ENCODE data around the gene XPA. TPM values are rescaled to one million over a fixed set of nuclear protein-coding genes. Genes with fewer than 3 reads are reported as not detected.
"Not testable (repeated sequence)": the region's sequence is repeated elsewhere in the genome, so short reads cannot be mapped to it uniquely, and the experiment has no call there.

The XPA gene
- total and polyA plus RNA-seq, 10 of the 15 experiments (the other 5 are each of a cell fraction or from before 2014, with no cell fraction given), result 6.2 to 19.9 (median 12.3) TPM

- TF ChIP-seq, protein P1, sequence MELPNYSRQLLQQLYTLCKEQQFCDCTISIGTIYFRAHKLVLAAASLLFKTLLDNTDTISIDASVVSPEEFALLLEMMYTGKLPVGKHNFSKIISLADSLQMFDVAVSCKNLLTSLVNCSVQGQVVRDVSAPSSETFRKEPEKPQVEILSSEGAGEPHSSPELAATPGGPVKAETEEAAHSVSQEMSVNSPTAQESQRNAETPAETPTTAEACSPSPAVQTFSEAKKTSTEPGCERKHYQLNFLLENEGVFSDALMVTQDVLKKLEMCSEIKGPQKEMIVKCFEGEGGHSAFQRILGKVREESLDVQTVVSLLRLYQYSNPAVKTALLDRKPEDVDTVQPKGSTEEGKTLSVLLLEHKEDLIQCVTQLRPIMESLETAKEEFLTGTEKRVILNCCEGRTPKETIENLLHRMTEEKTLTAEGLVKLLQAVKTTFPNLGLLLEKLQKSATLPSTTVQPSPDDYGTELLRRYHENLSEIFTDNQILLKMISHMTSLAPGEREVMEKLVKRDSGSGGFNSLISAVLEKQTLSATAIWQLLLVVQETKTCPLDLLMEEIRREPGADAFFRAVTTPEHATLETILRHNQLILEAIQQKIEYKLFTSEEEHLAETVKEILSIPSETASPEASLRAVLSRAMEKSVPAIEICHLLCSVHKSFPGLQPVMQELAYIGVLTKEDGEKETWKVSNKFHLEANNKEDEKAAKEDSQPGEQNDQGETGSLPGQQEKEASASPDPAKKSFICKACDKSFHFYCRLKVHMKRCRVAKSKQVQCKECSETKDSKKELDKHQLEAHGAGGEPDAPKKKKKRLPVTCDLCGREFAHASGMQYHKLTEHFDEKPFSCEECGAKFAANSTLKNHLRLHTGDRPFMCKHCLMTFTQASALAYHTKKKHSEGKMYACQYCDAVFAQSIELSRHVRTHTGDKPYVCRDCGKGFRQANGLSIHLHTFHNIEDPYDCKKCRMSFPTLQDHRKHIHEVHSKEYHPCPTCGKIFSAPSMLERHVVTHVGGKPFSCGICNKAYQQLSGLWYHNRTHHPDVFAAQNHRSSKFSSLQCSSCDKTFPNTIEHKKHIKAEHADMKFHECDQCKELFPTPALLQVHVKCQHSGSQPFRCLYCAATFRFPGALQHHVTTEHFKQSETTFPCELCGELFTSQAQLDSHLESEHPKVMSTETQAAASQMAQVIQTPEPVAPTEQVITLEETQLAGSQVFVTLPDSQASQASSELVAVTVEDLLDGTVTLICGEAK (IDR thresholded peaks at IDR 0.05; ENCODE audit: borderline replicate concordance), result no peak
- TF ChIP-seq, protein P2, sequence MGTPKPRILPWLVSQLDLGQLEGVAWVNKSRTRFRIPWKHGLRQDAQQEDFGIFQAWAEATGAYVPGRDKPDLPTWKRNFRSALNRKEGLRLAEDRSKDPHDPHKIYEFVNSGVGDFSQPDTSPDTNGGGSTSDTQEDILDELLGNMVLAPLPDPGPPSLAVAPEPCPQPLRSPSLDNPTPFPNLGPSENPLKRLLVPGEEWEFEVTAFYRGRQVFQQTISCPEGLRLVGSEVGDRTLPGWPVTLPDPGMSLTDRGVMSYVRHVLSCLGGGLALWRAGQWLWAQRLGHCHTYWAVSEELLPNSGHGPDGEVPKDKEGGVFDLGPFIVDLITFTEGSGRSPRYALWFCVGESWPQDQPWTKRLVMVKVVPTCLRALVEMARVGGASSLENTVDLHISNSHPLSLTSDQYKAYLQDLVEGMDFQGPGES (IDR thresholded peaks at IDR 0.05), result no peak
- TF ChIP-seq RB1 (IDR thresholded peaks at IDR 0.05; ENCODE audit: borderline replicate concordance) (no peak), E4F1 (IDR thresholded peaks at IDR 0.05; ENCODE audit: borderline replicate concordance, partially characterized antibody) (no peak), SREBF1 (IDR thresholded peaks at IDR 0.05; ENCODE audit: low read length) (no peak), PAX8 (IDR thresholded peaks at IDR 0.05) (no peak), TARDBP (IDR thresholded peaks at IDR 0.05; ENCODE audit: borderline replicate concordance) (no peak), SREBF2 (IDR thresholded peaks at IDR 0.05; ENCODE audit: low read length) (no peak), NR2F1 (conservative IDR thresholded peaks at IDR 0.05) (no peak), ZNF217 (IDR thresholded peaks at IDR 0.05) (no peak)
Measured at GRCh38 chr9:97703437-97704344, 6.6 kb upstream of the XPA start (continued).

GRCh38 chr9:97699824-97700223 lies 2.7 kb upstream of the XPA start:
- H3K27me3 ChIP-seq (replicated peaks in 1 of 2; ENCODE audit: control insufficient read depth in 2 of 2, insufficient read depth in 2 of 2, low read length in 1 of 2); intact Hi-C loops (cut with micrococcal nuclease; ENCODE audit: unreplicated experiment); ATAC-seq; DNase-seq (ENCODE audit: low read depth, low spot score); H3K9me3 ChIP-seq (replicated peaks; ENCODE audit: control insufficient read depth, insufficient read depth, low read length); H4K20me1 ChIP-seq (ENCODE audit: control insufficient read depth, insufficient read depth); FAIRE-seq; H3K36me3 ChIP-seq (ENCODE audit: control insufficient read depth in 2 of 2, insufficient read depth in 2 of 2, low read length in 1 of 2); H3K27ac ChIP-seq (ENCODE audit: control insufficient read depth, insufficient read depth); BruUV-seq (replicated peaks); in situ Hi-C loops (cut with MboI); H3K4me3 ChIP-seq; H3K9ac ChIP-seq (ENCODE audit: control insufficient read depth, insufficient read depth, low read length): not testable (repeated sequence)
- POLR2A ChIA-PET, result interaction anchor here (5.0 kb wide), 1 partner anchor 67 kb away, joined by 22 read pairs; the partner anchor contains the start of genes NCBP1 and TSTD2
- RAD21 ChIA-PET (ENCODE audit: unreplicated experiment), result interaction anchor here (0.9 to 1.5 kb wide), 2 partner anchors 9 to 84 kb away, joined by 3 to 4 read pairs; no protein-coding TSS in a partner anchor
- Histone ChIP-seq H2AFZ (ENCODE audit: control insufficient read depth, low read depth, low read length) (peak overlapping the region; percentile 40; the same call in 1 of the 2 replicates), H3K4me2 (ENCODE audit: control insufficient read depth, insufficient read depth) (0 out of 2 replicates have a peak overlapping the region, but pooled peaks have one; percentile 38), H3K79me2 (ENCODE audit: control insufficient read depth, insufficient read depth, low read length) (peaks cover 23% of the 10 kb centered on the region), H3K4me1 (ENCODE audit: control insufficient read depth, insufficient read depth, low read length) (peaks cover 18% of the 10 kb centered on the region)
- 75% methylated on average over 3 of the region's 3 CpGs for WGBS (ENCODE audit: insufficient coverage, insufficient replicate concordance, low lambda C conversion rate, missing lambda C conversion rate)
- CTCF ChIA-PET, result interaction anchor here (1.0 to 1.8 kb wide), 6 partner anchors 9 to 230 kb away, joined by 3 to 8 read pairs (median 4); no protein-coding TSS in a partner anchor
- SMC1A ChIA-PET (ENCODE audit: uncharacterized antibody, unreplicated experiment), result interaction anchor here (1.2 to 2.0 kb wide), 3 partner anchors 20 to 84 kb away, joined by 3 to 5 read pairs (median 5); no protein-coding TSS in a partner anchor

Data from GM12878 (cell line).